ENCODE measurements around the gene TBC1D25.

- TF ChIP-seq CTCF (IDR thresholded peaks at IDR 0.05; ENCODE audit: borderline replicate concordance, extremely low read depth, low read length, poor library complexity, severe bottlenecking), result no peak
- TF ChIP-seq EZH2 (IDR thresholded peaks at IDR 0.05; ENCODE audit: borderline replicate concordance, low read depth, low read length, severe bottlenecking), result no peak
These were observed 8.1 kb upstream of the TBC1D25 start for GRCh38 chrX:48531358-48531959.
